Transverse colon (tissue), 4 donors: ENCODE results near the gene NHERF2. TPM values are rescaled to one million over a fixed set of nuclear protein-coding genes. Genes with fewer than 3 reads are reported as not detected.

Source experiments
- DNase-seq: peaks from one replicate; pipeline ENCODE4 v3.0.0-alpha.2; 2019
- H3K27ac ChIP-seq, 4 donors: fragments of 200-600 bp; sonication (generic); 2 replicates each; pipeline ENCODE4 v1.5.1; 2016 to 2018; ENCODE audit warnings: inconsistent platforms in 4 of 4
- H3K27me3 ChIP-seq: fragments of 200-600 bp; sonication (generic); 2 replicates; pipeline ENCODE4 v1.5.1; 2017; ENCODE audit warnings: inconsistent platforms
- H3K36me3 ChIP-seq, 4 donors: fragments of 200-600 bp; sonication (generic); 2 replicates each; pipeline ENCODE4 v1.5.1; 2017 to 2019; ENCODE audit warnings: inconsistent platforms in 4 of 4
- H3K4me1 ChIP-seq, 4 donors: fragments of 200-600 bp; sonication (generic); 2 replicates each; pipeline ENCODE4 v1.5.1; 2017 to 2020; ENCODE audit warnings: inconsistent platforms in 4 of 4
- H3K4me3 ChIP-seq, 4 donors: fragments of 200-600 bp; sonication (generic); 1 replicate in 1 of 4; 2 replicates in 3 of 4; pipeline versions ENCODE4 v1.5.1 to v1.6.1; 2017 to 2019; ENCODE audit warnings: inconsistent platforms in 4 of 4
- H3K9me3 ChIP-seq, 2 donors: fragments of 200-600 bp; sonication (generic); 2 replicates each; pipeline ENCODE4 v1.5.1; 2017 to 2019; ENCODE audit warnings: inconsistent platforms in 2 of 2
- CTCF ChIP-seq, 5 experiments: fragments of 200-600 bp in 3 of 5; fragments of 450-650 bp in 2 of 5; sonication (generic) in 3 of 5; IDR thresholded peaks; 1 replicate in 2 of 5; 2 replicates in 3 of 5; pipeline ENCODE4 v1.5.1; 2016 to 2017; ENCODE audit warnings: antibody characterized with exemption in 5 of 5, inconsistent platforms in 3 of 5, mild to moderate bottlenecking in 2 of 5, moderate library complexity in 1 of 5
- EP300 ChIP-seq: sonication (generic); formaldehyde crosslinking; IDR thresholded peaks from one replicate; pipeline ENCODE4 v1.6.1; 2017; ENCODE audit warnings: antibody characterized with exemption, low read depth
- POLR2A ChIP-seq: fragments of 450-650 bp; IDR thresholded peaks from one replicate; pipeline ENCODE4 v1.6.1; 2016; ENCODE audit warnings: antibody characterized with exemption, mild to moderate bottlenecking, moderate library complexity
- POLR2AphosphoS5 ChIP-seq, 3 donors: sonication (generic); formaldehyde crosslinking; IDR thresholded peaks; one replicate each; pipeline ENCODE4 v1.6.1; 2016; ENCODE audit warnings: antibody characterized with exemption in 3 of 3
- WGBS, 2 donors: methylation state at CpG; one replicate each; pipeline ENCODE4 v1.1.5; 2018; ENCODE audit warnings: low coverage in 1 of 2; 5-methylcytosine and 5-hydroxymethylcytosine counted together
- in situ Hi-C, 4 donors: fragments of 200-750 bp; cut with MboI; loops; one replicate each; pipeline versions ENCODE4 v1.15.0 to v1.15.1; 2017; ENCODE audit warnings: low sequenced_read_pairs in 3 of 4, low pct_ligation_motif_present in 1 of 4, low pct_unique_long_range_greater_than_20kb in 1 of 4
- intact Hi-C: fragments of 100-400 bp; cut with DNase I; formaldehyde crosslinking; loops from one replicate; pipeline ENCODE4 v1.15.1; 2023; ENCODE audit warnings: low total_unique reads
- total RNA-seq, 4 donors: library from RNA; depleted of rRNA; stranded (reverse); fragments of >200 nt; gene quantifications; one replicate each; pipeline ENCODE4 v1.1.0, GENCODE V29; 2016

The NHERF2 gene
- total RNA-seq, 4 donors from 2014 or later = 3.7 to 61.9 (median 29.8) TPM

GRCh38 chr16:2038382-2039231 is 11.9 kb downstream of the NHERF2 start:
- Histone ChIP-seq H3K27ac (peak overlapping the region; percentile 76 to 87 (median 82)), H3K36me3 (no peaks in the 10 kb centered on the region), H3K4me1 (peaks cover 66 to 92% (median 81%) of the 10 kb centered on the region in 4 donors), H3K4me3 (no peak overlapping the region), H3K27me3 (no peaks in the 10 kb centered on the region), H3K9me3 (no peaks in the 10 kb centered on the region)
- 66 to 67% methylated on average over 3 to 28 of the region's 41 CpGs for WGBS, 2 donors
- in situ Hi-C loops = no loop called here
- intact Hi-C loops = no loop called here
- no peak for TF ChIP-seq POLR2A
- no peak for TF ChIP-seq CTCF (IDR thresholded peaks at IDR 0.05)
- no peak for TF ChIP-seq POLR2AphosphoS5 (IDR thresholded peaks at IDR 0.05)
- no peak for TF ChIP-seq EP300
- DNase-seq = no peak

- H3K4me3 ChIP-seq = no peak overlapping the region
- peak; percentile 72 for DNase-seq
- H3K27ac ChIP-seq = peak overlapping the region; percentile 76 to 87 (median 82)
- 36 to 43% methylated on average over 3 to 28 of the region's 29 CpGs for WGBS, 2 donors
- in situ Hi-C loops = no loop called here
- TF ChIP-seq CTCF (IDR thresholded peaks at IDR 0.05) = no peak
- no peak for TF ChIP-seq EP300
- TF ChIP-seq POLR2AphosphoS5 (IDR thresholded peaks at IDR 0.05) = peak; percentile 63 to 78 (median 65)
- peak; percentile 22 for TF ChIP-seq POLR2A
- peaks cover 68 to 96% (median 84%) of the 10 kb centered on the region in 4 donors for H3K4me1 ChIP-seq
- H3K27me3 ChIP-seq = no peaks in the 10 kb centered on the region
- no peaks in the 10 kb centered on the region for H3K9me3 ChIP-seq
- no peaks in the 10 kb centered on the region for H3K36me3 ChIP-seq
- intact Hi-C loops = loop anchor here (10.0 kb wide), 1 partner anchor 1605 kb away; no protein-coding TSS in a partner anchor
Measured at GRCh38 chr16:2039274-2040031, 12.8 kb downstream of the NHERF2 start.

- Histone ChIP-seq H3K27me3 (no peaks in the 10 kb centered on the region), H3K4me1 (peaks cover 68 to 91% (median 80%) of the 10 kb centered on the region in 4 donors), H3K36me3 (no peaks in the 10 kb centered on the region), H3K27ac (peak overlapping the region; percentile 76 to 87 (median 82)), H3K9me3 (no peaks in the 10 kb centered on the region), H3K4me3 (no peak overlapping the region)
- intact Hi-C loops = loop anchor here (10.0 kb wide), 1 partner anchor 1605 kb away; no protein-coding TSS in a partner anchor
- TF ChIP-seq CTCF (IDR thresholded peaks at IDR 0.05) = no peak
- no peak for TF ChIP-seq EP300
- TF ChIP-seq POLR2AphosphoS5 (IDR thresholded peaks at IDR 0.05) = no peak
- no peak for TF ChIP-seq POLR2A
- in situ Hi-C loops = no loop called here
- WGBS, 2 donors = 83% methylated on average over 22 of the region's 24 CpGs; no CpG with 5 or more reads in 1 of the 2 donors
- DNase-seq = no peak
Measured at GRCh38 chr16:2040041-2040786, 13.5 kb downstream of the NHERF2 start.
